GM18526 (cell line): ENCODE results near the gene MGAT3.

Experiments used
- POLR2A ChIP-seq: IDR thresholded peaks from 3 replicates; pipeline ENCODE4 v1.6.1; 2011; ENCODE audit not compliant: insufficient read length; ENCODE audit errors: extremely low read depth

The MGAT3 gene

DNA sequence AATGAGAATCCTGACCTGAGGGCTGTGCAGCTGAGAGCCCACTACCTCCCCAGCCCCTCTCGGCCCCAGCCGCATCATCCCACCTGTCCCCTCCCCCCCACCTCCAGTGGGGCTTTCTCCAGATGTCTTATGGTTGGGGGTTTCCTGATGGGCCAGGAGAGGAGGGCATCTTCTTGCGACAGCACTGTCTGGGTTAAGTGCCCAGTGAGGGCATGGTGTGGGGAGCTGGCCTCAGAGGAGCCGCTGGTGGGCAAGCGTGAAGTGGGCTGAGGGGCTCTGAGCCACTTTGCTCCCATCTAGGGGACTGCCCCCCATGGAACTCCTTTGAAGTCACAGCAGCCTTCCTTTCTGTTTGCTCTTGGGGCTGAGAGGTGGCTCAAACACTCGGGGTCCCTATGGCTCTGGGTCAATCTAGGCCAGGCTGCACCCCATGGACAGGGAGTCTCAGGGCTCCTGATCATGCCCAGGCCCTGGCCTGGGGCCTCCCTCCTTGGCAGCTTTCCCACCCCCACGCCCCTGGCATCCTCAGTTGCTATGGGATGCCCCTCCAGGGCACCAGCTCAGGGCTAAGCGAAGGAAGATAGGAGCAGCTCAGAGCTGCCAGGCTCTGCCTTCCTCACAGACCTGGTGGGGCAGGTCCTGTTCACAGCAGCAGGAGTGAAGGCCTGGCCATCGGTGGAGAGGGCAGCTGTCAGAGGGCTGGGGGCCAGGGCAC is 34.3 kb downstream of the MGAT3 start:
- no peak for TF ChIP-seq POLR2A

DNA sequence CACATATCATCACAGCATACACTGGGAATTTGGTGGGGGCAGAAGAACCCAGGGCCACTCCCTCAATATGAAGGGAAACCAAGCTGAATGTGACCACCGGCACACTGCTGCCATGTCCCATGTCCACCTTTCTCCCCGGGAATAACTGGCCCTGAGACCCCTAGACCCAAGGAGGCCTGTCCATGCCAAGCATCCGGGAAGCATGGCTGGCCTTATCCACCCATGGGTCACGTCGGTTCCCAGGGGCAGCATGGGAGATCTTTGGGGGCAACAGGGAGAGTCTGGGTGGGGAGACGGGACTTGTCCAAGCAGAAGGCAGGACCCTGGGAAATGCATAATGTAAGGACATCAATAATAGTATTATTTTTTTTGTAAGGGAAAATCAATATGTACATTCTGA is 34.9 kb downstream of the MGAT3 start:
- TF ChIP-seq POLR2A = no peak

DNA sequence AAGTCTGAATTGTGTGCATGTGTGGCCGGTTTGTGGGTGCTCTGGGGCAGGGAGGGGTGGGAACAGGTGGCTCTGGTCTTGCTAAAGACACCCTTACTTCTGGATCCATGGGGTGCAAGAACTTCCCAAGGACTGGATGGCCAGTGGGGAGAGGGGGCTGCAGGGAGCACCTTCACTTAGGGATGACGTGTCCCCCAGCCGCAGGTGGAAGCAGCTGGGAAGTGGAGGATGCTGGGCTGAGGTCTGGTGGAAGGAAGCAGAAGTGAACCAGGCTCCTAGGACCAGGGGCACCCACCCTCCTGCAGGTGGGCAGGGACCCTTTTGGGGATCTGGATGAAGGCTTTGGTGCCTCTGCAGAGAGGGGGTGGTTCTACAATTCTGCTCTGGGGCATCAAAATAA is 35.4 kb downstream of the MGAT3 start:
- no peak for TF ChIP-seq POLR2A

DNA sequence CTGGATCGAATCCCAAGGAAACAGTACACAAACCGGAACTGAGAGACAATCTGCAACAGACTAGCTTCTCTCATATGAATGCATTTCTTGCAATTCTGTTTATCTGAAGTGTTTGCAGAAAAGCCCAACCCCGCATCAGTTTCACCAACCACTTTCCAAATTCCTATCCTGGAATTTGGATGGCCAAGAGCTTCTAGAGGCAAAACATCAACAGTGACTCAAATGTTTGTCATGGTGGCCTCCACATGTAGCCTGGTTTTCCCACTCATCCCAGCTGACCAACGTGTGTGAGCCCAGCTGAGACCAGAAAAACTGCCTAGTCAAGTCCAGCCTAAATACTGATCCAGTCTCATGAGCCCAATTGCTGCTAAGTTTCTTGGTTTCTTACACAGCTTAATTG is 36.9 kb downstream of the MGAT3 start:
- no peak for TF ChIP-seq POLR2A

DNA sequence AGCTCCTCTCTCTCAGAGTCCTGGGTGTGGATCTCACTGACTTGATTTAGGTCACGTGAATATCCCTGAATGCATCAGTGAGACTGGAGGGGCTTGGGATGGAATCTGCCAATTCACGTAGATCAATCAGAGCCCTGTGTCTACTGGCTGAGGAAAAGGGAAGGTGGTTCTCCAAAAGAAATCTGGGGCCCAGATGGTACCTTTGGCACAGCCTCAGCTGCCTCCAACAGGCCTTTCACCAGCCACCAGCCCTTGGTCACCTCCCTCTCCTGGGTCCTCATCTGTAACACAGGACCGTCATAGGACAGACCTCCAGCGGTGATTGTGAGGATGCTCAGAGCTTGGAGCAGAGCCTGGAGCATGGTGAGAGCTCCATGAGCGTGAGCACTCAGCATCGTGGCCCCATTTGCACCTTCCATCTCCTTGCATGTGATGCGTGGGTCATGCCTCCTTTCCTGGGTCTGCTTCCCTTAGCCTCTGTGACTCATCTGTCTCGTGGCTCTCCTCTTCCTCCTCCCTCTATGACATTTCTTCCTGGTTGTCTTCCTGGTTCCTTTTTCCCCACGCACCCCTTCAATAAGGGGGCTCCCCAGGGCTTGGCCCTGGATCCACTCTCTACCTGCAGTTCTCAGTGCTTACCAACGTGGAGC is 37.8 kb downstream of the MGAT3 start:
- TF ChIP-seq POLR2A = no peak

DNA sequence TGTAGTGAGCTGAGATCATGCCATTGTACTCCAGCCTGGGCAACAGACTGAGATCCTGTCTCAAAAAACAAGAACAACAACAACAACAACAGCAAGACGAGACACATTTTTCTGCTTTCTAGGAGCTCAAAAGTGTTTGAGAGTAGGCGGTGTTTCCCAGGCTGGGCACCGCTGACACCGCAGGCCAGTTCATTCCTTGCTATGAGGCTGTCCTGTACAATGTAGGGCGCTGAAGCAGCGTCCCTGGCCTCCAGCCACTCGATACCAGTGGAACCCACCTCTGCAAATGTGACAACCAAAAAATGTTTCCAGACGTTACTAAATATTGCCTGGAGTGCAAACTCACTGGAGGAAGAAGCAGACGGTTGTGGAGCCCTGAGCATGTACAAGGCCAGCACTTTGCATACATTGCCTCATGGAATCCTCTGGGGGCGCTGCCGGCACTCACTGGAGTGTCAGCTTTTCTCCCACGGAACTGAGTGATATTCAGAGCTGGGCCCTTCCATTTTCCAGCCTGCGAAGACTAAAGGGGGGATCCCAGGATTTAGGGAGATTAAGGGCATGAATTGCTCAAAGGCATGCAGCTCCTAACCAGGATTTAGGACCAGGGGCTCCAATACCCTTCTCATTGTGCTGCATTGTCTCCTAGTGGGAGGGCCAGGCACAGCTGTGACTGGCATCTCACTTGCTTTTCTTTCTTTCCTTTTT is 39.5 kb downstream of the MGAT3 start:
- TF ChIP-seq POLR2A = no peak

DNA sequence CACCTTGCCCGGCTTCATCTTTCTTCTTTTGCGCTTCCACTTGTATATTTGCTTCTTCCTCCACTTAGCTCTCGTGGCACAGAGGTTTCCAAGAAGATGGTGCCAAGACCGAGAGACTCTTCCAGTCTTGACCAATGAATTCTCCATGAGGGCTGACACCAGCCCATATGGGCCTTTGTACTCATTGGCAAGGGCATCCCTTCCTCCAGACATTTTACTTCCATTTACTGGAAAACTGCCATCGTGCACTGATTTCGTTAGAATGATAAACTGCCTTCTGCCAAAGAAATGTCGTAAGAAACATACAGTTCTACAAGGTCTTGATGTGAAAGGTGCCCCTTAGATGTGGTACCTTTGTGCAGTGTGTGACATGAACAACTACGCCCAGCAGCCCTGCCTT is 40.6 kb downstream of the MGAT3 start:
- no peak for TF ChIP-seq POLR2A

DNA sequence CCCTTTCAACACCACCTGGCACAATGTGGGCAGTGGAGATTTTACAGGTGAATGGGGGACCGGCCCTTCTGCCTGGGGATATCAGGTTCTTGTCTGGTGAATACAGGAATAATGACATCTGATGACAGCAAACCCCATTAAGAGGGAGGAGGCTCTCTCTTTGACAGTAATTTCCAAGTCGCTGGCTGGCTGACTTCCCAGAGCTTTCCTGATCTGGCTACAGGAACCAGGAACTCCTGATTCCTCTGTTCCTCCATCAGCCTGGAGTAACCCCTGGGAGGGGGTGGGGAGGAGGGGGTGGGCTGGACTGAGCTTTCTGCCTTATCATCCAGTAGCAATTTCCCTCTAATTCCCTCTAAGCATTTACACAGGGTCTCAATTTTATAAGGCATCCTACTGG is 41.6 kb downstream of the MGAT3 start:
- TF ChIP-seq POLR2A = no peak

DNA sequence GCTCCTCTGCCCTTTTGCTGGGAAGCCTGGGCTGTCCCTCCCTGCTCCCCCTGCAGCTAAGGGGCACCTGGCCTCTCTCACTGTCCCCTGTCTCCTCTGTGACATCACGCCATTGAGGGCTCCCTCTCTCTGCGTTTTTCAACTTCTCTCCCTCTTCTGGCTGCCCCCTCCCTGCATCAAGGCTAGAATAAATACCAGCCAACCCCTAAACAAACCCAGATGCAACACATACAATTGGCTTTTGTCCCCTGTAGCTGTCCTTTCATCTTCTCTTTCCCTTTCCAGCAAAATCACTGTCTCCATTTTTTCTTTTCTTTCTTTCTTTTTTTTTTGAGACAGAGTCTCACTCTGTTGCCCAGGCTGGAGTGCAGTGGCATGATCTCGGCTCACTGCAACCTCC is 42.0 kb downstream of the MGAT3 start:
- TF ChIP-seq POLR2A = no peak

- TF ChIP-seq POLR2A = no peak
Measured at GRCh38 chr22:39500101-39500500, 43.3 kb downstream of the MGAT3 start.

DNA sequence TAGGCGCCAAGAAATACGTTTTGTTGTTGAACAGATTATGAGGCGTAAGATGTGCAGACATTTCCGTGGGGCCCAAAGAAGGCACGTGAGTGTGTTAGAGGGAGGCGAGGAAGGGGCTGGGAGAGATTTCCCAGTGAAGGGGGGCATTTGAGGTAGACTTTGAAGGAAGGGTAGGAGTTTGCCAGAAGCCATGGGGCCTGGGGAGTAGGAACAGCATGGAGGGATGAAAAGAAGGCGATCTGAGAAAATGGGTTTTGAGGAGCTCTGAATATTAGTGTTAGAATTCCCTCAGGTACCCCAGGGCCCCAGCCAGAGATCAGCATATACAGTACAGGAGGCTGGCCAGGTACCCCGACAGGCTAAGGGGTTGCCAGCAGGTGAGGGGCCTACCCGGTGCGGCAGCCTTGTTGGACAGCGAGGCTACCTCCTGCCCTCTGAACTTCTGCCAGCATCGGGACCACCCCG is 44.9 kb downstream of the MGAT3 start:
- no peak for TF ChIP-seq POLR2A

DNA sequence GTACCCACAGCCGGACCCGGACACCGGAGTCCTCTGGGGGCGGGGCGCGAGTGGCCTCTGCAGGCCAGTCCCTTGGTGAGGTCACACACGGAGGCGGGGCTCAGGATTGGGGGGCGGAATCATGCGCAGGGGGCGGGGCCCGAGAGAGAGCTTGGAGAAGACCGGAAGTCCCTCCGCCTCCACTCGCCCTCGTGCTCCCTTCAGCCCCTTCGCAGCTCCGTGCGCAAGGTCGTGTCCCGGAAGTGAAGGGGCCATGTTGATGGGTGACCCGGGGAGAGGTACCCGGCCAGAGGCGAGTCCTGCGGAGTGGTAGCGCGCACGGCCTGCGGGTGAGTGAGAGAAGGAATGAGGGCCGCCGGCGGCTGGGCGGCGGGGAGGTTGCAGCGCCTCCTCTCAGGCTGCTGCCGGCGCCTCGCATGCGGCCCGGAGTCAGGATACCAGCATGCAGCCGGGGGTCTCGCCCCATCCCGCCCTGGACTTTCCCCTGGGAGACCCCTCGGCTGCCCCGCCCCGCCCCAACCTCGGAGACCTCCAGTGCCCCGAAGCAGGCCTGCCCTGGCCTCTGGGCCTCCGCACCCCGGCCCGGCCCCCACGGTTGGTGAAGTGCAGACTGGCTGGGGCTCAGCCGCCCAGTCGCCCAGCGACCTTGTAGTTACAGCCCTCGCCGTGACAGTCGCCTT is 45.4 kb downstream of the MGAT3 start, which contains the start of gene MIEF1:
MIEF1 (plus strand) TSS at position 182 of the 680 bp plus-strand sequence. CDS start 9,005 bp downstream, outside the sequence.
- TF ChIP-seq POLR2A = peak; percentile 76

GRCh38 chr22:39502789-39503409 is 46.1 kb downstream of the MGAT3 start:
- no peak for TF ChIP-seq POLR2A

GRCh38 chr22:39503630-39504029 is 46.8 kb downstream of the MGAT3 start:
- no peak for TF ChIP-seq POLR2A

GRCh38 chr22:39504071-39504470 is 47.3 kb downstream of the MGAT3 start:
- no peak for TF ChIP-seq POLR2A
